Right lobe of liver (tissue), 4 donors: ENCODE measurements around the gene TICRR.

Experiments used
- POLR2A ChIP-seq: fragments of 450-650 bp; IDR thresholded peaks from one replicate; pipeline ENCODE4 v1.6.1; 2017; ENCODE audit warnings: antibody characterized with exemption, mild to moderate bottlenecking
- TF ChIP-seq, protein P1 (sequence below), 4 donors: fragments of 200-600 bp in 3 of 4; fragments of 450-650 bp in 1 of 4; IDR thresholded peaks; one replicate each; pipeline versions ENCODE4 v1.5.1 to v1.8.0; 2016 to 2022; ENCODE audit warnings: antibody characterized with exemption in 4 of 4, mild to moderate bottlenecking in 2 of 4
- donor health status: DM: no; HTN: no; CAD: no.
- donor health status: DM: no; HTN: no; CAD: no.
- donor health status: DM: no; HTN: yes; CAD: no.

DNA sequence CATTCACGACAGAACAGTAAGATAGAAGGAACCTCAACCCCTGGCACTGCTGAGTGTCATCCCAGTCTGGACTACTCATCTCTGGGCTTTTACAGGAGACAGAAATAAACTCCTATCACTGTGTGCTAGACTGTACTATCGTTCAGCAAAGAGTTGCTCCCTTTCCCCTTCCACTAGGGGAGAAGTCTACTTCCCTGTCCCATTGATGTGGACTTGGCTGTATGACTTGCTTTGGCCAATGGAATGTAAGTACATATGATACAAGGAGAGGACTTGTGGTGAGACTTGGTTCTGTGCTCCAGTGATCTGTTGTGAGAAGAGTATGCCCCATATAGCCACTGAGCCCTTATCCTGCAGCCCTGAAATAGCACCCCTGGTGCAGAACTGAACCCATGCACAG is 85.3 kb downstream of the TICRR start:
- TF ChIP-seq, protein P1, sequence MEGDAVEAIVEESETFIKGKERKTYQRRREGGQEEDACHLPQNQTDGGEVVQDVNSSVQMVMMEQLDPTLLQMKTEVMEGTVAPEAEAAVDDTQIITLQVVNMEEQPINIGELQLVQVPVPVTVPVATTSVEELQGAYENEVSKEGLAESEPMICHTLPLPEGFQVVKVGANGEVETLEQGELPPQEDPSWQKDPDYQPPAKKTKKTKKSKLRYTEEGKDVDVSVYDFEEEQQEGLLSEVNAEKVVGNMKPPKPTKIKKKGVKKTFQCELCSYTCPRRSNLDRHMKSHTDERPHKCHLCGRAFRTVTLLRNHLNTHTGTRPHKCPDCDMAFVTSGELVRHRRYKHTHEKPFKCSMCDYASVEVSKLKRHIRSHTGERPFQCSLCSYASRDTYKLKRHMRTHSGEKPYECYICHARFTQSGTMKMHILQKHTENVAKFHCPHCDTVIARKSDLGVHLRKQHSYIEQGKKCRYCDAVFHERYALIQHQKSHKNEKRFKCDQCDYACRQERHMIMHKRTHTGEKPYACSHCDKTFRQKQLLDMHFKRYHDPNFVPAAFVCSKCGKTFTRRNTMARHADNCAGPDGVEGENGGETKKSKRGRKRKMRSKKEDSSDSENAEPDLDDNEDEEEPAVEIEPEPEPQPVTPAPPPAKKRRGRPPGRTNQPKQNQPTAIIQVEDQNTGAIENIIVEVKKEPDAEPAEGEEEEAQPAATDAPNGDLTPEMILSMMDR (IDR thresholded peaks at IDR 0.05) = no peak
- no peak for TF ChIP-seq POLR2A
